Head of caudate nucleus (tissue), 42 donors: ENCODE data around the gene RUVBL2.

Experiments
- DNase-seq, 42 donors: peaks; one replicate each; pipeline versions ENCODE4 v3.0.0 to v3.0.0-alpha.2; 2020 to 2021; ENCODE audit warnings: mixed read lengths in 7 of 42
- intact Hi-C: fragments of 100-400 bp; cut with DNase I; formaldehyde crosslinking; loops from one replicate; pipeline ENCODE4 v1.15.0; 2022

RUVBL2 gene

GRCh38 chr19:48993175-48994034 is at the start of gene RUVBL2, which contains the start of gene GYS1:
Gene RUVBL2 (plus strand): TSS chr19:48993887. CDS start chr19:48993912, 25 bp downstream.
Gene GYS1 (minus strand): TSS chr19:48993309. CDS start chr19:48993112, 197 bp downstream.
- intact Hi-C loops: no loop called here
- DNase-seq: peak; percentile 98 to 100 (median 100)

- no peak for DNase-seq
Measured at GRCh38 chr19:48945415-48945814, 48.3 kb upstream of the RUVBL2 start.

GRCh38 chr19:48945817-48946216 is 47.9 kb upstream of the RUVBL2 start:
- intact Hi-C loops: no loop called here
- no peak for DNase-seq

More at GRCh38 chr19:48945415-48945814, 48.3 kb upstream of the RUVBL2 start:
- intact Hi-C loops: no loop called here

- no peak for DNase-seq
- intact Hi-C loops: no loop called here
Measured at GRCh38 chr19:48946463-48947257, 47.0 kb upstream of the RUVBL2 start.

GRCh38 chr19:48947258-48947542 is 46.5 kb upstream of the RUVBL2 start:
- no peak for DNase-seq
- intact Hi-C loops: no loop called here

- no peak for DNase-seq
- intact Hi-C loops: no loop called here
Measured at GRCh38 chr19:48950159-48950558, 43.5 kb upstream of the RUVBL2 start.

GRCh38 chr19:48950830-48951519 is 42.7 kb upstream of the RUVBL2 start:
- no peak for DNase-seq
- intact Hi-C loops: no loop called here

- DNase-seq: no peak
- intact Hi-C loops: no loop called here
Measured at GRCh38 chr19:48953141-48953540, 40.5 kb upstream of the RUVBL2 start.

- DNase-seq: no peak
- intact Hi-C loops: no loop called here
Measured at GRCh38 chr19:48953990-48954594, 39.6 kb upstream of the RUVBL2 start.

GRCh38 chr19:48954595-48955307 is 38.9 kb upstream of the RUVBL2 start, which contains the start of gene BAX:
Gene BAX (plus strand): TSS chr19:48954875. CDS start chr19:48954929, 54 bp downstream.
- peak; percentile 92 to 99 (median 97) for DNase-seq
- intact Hi-C loops: no loop called here

GRCh38 chr19:48955308-48955958 is 38.3 kb upstream of the RUVBL2 start:
- intact Hi-C loops: no loop called here
- DNase-seq: no peak

GRCh38 chr19:48958006-48958405 is 35.7 kb upstream of the RUVBL2 start:
- no peak for DNase-seq
- intact Hi-C loops: no loop called here

- intact Hi-C loops: no loop called here
- DNase-seq: no peak
Measured at GRCh38 chr19:48959341-48960239, 34.1 kb upstream of the RUVBL2 start.

GRCh38 chr19:48961051-48961649 is 32.5 kb upstream of the RUVBL2 start:
- intact Hi-C loops: no loop called here
- DNase-seq: no peak

GRCh38 chr19:48961673-48962028 is 32.0 kb upstream of the RUVBL2 start:
- DNase-seq: no peak
- intact Hi-C loops: no loop called here

- intact Hi-C loops: no loop called here
- peak in 23 of 42 donors; percentile 17 to 68 (median 39) for DNase-seq
Measured at GRCh38 chr19:48962029-48962848, 31.4 kb upstream of the RUVBL2 start.
